ENCODE measurements around the gene MOB3C.

- TF ChIP-seq CTCF (IDR thresholded peaks at IDR 0.05) (no peak), POLR2A (IDR thresholded peaks at IDR 0.05) (no peak)
Observed at GRCh38 chr1:46576596-46576995, 40.0 kb downstream of the MOB3C start.
